H1 (cell line): ENCODE data around the gene PMS1. TPM values are rescaled to one million over a fixed set of nuclear protein-coding genes. Genes with fewer than 3 reads are reported as not detected.

Source experiments
- ASH2L ChIP-seq: fragments of 200-600, 300-600 bp; sonication (generic); IDR thresholded peaks from one replicate; pipeline ENCODE4 v1.7.1; 2017; ENCODE audit warnings: low read length
- CBX5 ChIP-seq: fragments of 300-800, 300-1000 bp; sonication (generic); IDR thresholded peaks from 2 replicates; pipeline ENCODE4 v1.7.1; 2016; ENCODE audit warnings: antibody characterized with exemption, low read length, low read depth
- CEBPB ChIP-seq: IDR thresholded peaks from 2 replicates; pipeline ENCODE4 v1.6.1; 2012; ENCODE audit warnings: low read depth, low read length
- CHD2 ChIP-seq: IDR thresholded peaks from 2 replicates; pipeline ENCODE4 v1.6.1; 2012; ENCODE audit warnings: low read length, improper control_type of control experiment
- CTBP2 ChIP-seq: IDR thresholded peaks from 2 replicates; pipeline ENCODE4 v1.7.0; 2011; ENCODE audit warnings: borderline replicate concordance, mild to moderate bottlenecking, moderate library complexity, mixed read lengths, low read length; ENCODE audit not compliant: insufficient read depth, insufficient read length
- HDAC6 ChIP-seq: IDR thresholded peaks from one replicate; pipeline ENCODE4 v1.7.1; 2012; ENCODE audit warnings: low read depth, mild to moderate bottlenecking, inconsistent platforms, low read length, moderate library complexity
- JUN ChIP-seq: IDR thresholded peaks from 2 replicates; pipeline ENCODE4 v1.6.1; 2011; ENCODE audit warnings: low read depth, mild to moderate bottlenecking, improper control_type of control experiment, low read length
- SIX5 ChIP-seq: IDR thresholded peaks from 2 replicates; pipeline ENCODE4 v1.6.1; 2011; ENCODE audit warnings: mild to moderate bottlenecking, low read depth, low read length
- SUZ12 ChIP-seq: fragments of 200-600 bp; sonication (generic); IDR thresholded peaks from 2 replicates; pipeline ENCODE4 v1.6.1; 2012; ENCODE audit warnings: mild to moderate bottlenecking, inconsistent platforms, low read length, moderate library complexity, mixed read lengths
- YY1 ChIP-seq: IDR thresholded peaks from 2 replicates; pipeline ENCODE4 v1.6.1; 2011; ENCODE audit warnings: low read depth, mild to moderate bottlenecking, low read length
- polyA plus RNA-seq, 7 experiments: library from polyadenylated mRNA; depleted of rRNA in 3 of 7; stranded (reverse) in 5 of 7; unstranded in 2 of 7; fragments of >200 nt in 5 of 7; fragments of 200-250 nt in 2 of 7; gene quantifications; 1 replicate in 5 of 7; 2 replicates in 1 of 7; 4 replicates in 1 of 7; pipeline versions ENCODE4 v1.2.1 to v1.2.3, GENCODE V29; 2011 to 2013; ENCODE audit warnings: missing spikeins in 2 of 7, mixed read lengths in 2 of 7
- total RNA-seq: library from RNA; stranded (reverse); fragmentation: NEBNext Ultra II Directional; extraction: Animal tissue kit (Norgen Biotek cat#: 25700); gene quantifications from 2 replicates; pipeline ENCODE4 v1.2.1, GENCODE V29; 2021

The PMS1 gene
- total and polyA plus RNA-seq, 2 of the 8 experiments (the other 6 are each of a cell fraction or from before 2014, with no cell fraction given), result 13.1 to 59.7 TPM

DNA sequence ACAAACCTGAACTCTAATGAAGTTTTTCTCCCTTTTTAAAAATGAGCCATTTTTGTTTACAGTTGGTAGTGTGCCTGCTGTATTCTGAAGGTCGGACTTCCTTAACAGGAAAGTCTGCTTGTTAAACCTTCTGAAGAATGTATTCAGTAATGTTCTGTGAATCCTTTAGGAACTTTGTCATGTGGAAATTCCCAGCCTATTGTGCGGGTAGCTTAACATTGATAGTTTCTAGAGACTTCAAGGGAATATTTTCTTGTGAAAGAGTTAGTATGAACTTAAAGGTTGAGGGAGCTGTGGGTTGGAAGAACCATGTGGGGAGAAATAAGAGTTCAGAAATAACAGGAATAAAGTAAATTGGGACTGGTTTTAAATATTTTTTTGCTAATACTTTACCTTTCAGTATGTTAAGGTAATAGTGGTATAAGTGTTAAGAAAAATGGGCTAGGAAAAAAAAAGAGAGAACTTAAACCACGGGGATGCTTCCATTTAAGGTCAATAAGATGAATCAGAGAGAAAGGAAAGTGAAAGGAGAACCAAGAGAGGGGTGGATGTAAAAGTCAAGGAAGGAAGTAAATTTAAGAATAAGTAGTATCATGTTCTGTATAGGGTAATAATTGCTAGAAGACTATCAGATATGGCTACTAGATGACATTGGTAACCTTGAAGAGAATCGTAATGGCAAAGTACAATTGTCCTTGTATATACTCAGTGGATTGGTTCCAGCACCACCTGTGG lies 90.5 kb downstream of the PMS1 start (continued):
- TF ChIP-seq CEBPB (no peak), SIX5 (no peak), JUN (no peak), CBX5 (no peak), HDAC6 (no peak), SUZ12 (no peak), YY1 (no peak), CTBP2 (no peak), ASH2L (no peak), CHD2 (no peak)
- TF ChIP-seq, all 59 proteins: peak for 0
